Lung microvascular endothelial cell (primary cell): ENCODE measurements around the gene LRRC4C. TPM values are rescaled to one million over a fixed set of nuclear protein-coding genes. Genes with fewer than 3 reads are reported as not detected.
"Not testable (repeated sequence)": the region's sequence is repeated elsewhere in the genome, so short reads cannot be mapped to it uniquely, and the experiment has no call there.

Experiments
- DNase-seq, 2 donors: peaks; one replicate each; pipeline versions ENCODE4 v3.0.0 to v3.0.0-alpha.2; 2010; ENCODE audit warnings: low read depth in 2 of 2
- total RNA-seq: library from RNA; depleted of rRNA; stranded (reverse); fragments of >200 nt; gene quantifications from 2 replicates; pipeline ENCODE4 v1.2.1, GENCODE V29; 2014

The LRRC4C gene
- total RNA-seq, 1 donor from 2014 or later: not detected

- no peak for DNase-seq
Observed at GRCh38 chr11:40879911-40880310, 579.5 kb downstream of the LRRC4C start.

GRCh38 chr11:40877981-40878380, 581.5 kb downstream of the LRRC4C start:
- no peak for DNase-seq

GRCh38 chr11:40877256-40877655, 582.2 kb downstream of the LRRC4C start:
- DNase-seq: no peak

- no peak for DNase-seq
Observed at GRCh38 chr11:40867991-40868632, 591.3 kb downstream of the LRRC4C start.

GRCh38 chr11:40857754-40858153, 601.7 kb downstream of the LRRC4C start:
- not testable (repeated sequence) for DNase-seq

- no peak for DNase-seq
Observed at GRCh38 chr11:40842750-40843339, 616.6 kb downstream of the LRRC4C start.

- DNase-seq: no peak
Observed at GRCh38 chr11:40841231-40841630, 618.2 kb downstream of the LRRC4C start.

GRCh38 chr11:40838181-40838683, 621.2 kb downstream of the LRRC4C start:
- no peak for DNase-seq

- DNase-seq: no peak
Observed at GRCh38 chr11:40827116-40827515, 632.3 kb downstream of the LRRC4C start.

GRCh38 chr11:40826601-40827000, 632.9 kb downstream of the LRRC4C start:
- DNase-seq: no peak

- no peak for DNase-seq
Observed at GRCh38 chr11:40825201-40825834, 634.1 kb downstream of the LRRC4C start.

GRCh38 chr11:40819230-40819629, 640.2 kb downstream of the LRRC4C start:
- DNase-seq: no peak

GRCh38 chr11:40816976-40817375, 642.5 kb downstream of the LRRC4C start:
- DNase-seq: no peak

GRCh38 chr11:40797981-40798380, 661.5 kb downstream of the LRRC4C start:
- DNase-seq: no peak

GRCh38 chr11:40787224-40787623, 672.2 kb downstream of the LRRC4C start:
- DNase-seq: no peak

GRCh38 chr11:40763046-40763445, 696.4 kb downstream of the LRRC4C start:
- DNase-seq: no peak

GRCh38 chr11:40759341-40759740, 700.1 kb downstream of the LRRC4C start:
- no peak for DNase-seq

- DNase-seq: no peak
Observed at GRCh38 chr11:40754297-40754696, 705.2 kb downstream of the LRRC4C start.

- no peak for DNase-seq
Observed at GRCh38 chr11:40746282-40746681, 713.2 kb downstream of the LRRC4C start.

- no peak for DNase-seq
Observed at GRCh38 chr11:40732132-40732531, 727.3 kb downstream of the LRRC4C start.

GRCh38 chr11:40722179-40722795, 737.2 kb downstream of the LRRC4C start:
- DNase-seq: peak; percentile 1 to 41
